Activated CD8-positive, alpha-beta T cell treated with anti-CD3 and anti-CD28 coated beads for 36 hours (primary cell): ENCODE data around the gene CDH15. TPM values are rescaled to one million over a fixed set of nuclear protein-coding genes. Genes with fewer than 3 reads are reported as not detected.
A peak's percentile ranks its signal among the peaks of the same experiment; 100 is the strongest.

Experiments
- ATAC-seq: fragments of 200-7000 bp; cut with Tn5 transposase; one replicate; pipeline ENCODE4 v1.10.0; 2021; ENCODE audit warnings: mild to moderate bottlenecking, moderate library complexity
- CTCF ChIA-PET: fragments of 350-600 bp; sonication (Branson Sonifier 250); formaldehyde crosslinking; loops from one replicate; lab custom pipeline; 2021; ENCODE audit warnings: antibody characterized with exemption; lab: Charles Lee
- POLR2A ChIA-PET: fragments of 350-600 bp; sonication (Branson Sonifier 250); formaldehyde crosslinking; loops from one replicate; lab custom pipeline; 2021; ENCODE audit warnings: antibody characterized with exemption; lab: Charles Lee
- DNase-seq: peaks from one replicate; pipeline ENCODE4 v3.0.0-alpha.2; 2020
- H3K27ac Mint-ChIP-seq: one replicate; pipeline ENCODE4 v1.8.0; 2021; ENCODE audit warnings: mild to moderate bottlenecking, mixed read lengths
- H3K27me3 Mint-ChIP-seq: one replicate; pipeline ENCODE4 v1.8.0; 2021; ENCODE audit warnings: mixed read lengths
- H3K36me3 Mint-ChIP-seq: one replicate; pipeline ENCODE4 v1.8.0; 2021; ENCODE audit warnings: low read depth, mixed read lengths
- H3K4me1 Mint-ChIP-seq: one replicate; pipeline ENCODE4 v1.8.0; 2021; ENCODE audit warnings: low read depth, mixed read lengths
- H3K4me3 Mint-ChIP-seq: one replicate; pipeline ENCODE4 v1.8.0; 2021; ENCODE audit warnings: mild to moderate bottlenecking, moderate library complexity, mixed read lengths
- H3K9me3 Mint-ChIP-seq: one replicate; pipeline ENCODE4 v1.8.0; 2021; ENCODE audit warnings: mixed read lengths
- CTCF ChIP-seq: fragments of 200-600 bp; IDR thresholded peaks from one replicate; pipeline ENCODE4 v1.8.0; 2022; ENCODE audit warnings: antibody characterized with exemption, mild to moderate bottlenecking
- intact Hi-C: fragments of 100-400 bp; cut with micrococcal nuclease; formaldehyde crosslinking; loops from one replicate; pipeline ENCODE4 v1.10.0; 2022
- total RNA-seq, 2 experiments: library from RNA; stranded (reverse); gene quantifications; one replicate each; pipeline ENCODE4 v1.2.3, GENCODE V29; 2021

The CDH15 gene
- total RNA-seq, 2 experiments from 2014 or later, result not detected

- peaks cover 5% of the 10 kb centered on the region for H3K36me3 Mint-ChIP-seq
- no peak for DNase-seq
- peaks cover 3% of the 10 kb centered on the region for H3K9me3 Mint-ChIP-seq
- ChIA-PET CTCF (interaction anchor here (1.4 kb wide), 1 partner anchor 11 kb away, joined by 4 read pairs; no protein-coding TSS in a partner anchor), POLR2A (interaction anchor here (0.6 to 1.3 kb wide), 4 partner anchors 7 to 62 kb away, joined by 3 read pairs; partner anchors contain the start of gene ACSF3)
- no peak overlapping the region for H3K27ac Mint-ChIP-seq
- peak; percentile 35 for ATAC-seq
- H3K27me3 Mint-ChIP-seq, result no peaks in the 10 kb centered on the region
- no peak for TF ChIP-seq CTCF
- H3K4me1 Mint-ChIP-seq, result peaks cover 2% of the 10 kb centered on the region
- intact Hi-C loops, result no loop called here
- H3K4me3 Mint-ChIP-seq, result no peak overlapping the region
Observed at GRCh38 chr16:89155851-89156739, 15.5 kb upstream of the CDH15 start.

- ATAC-seq (no peak), DNase-seq (no peak)
- H3K27me3 Mint-ChIP-seq, result no peaks in the 10 kb centered on the region
- peaks cover 2% of the 10 kb centered on the region for H3K4me1 Mint-ChIP-seq
- POLR2A ChIA-PET, result interaction anchor here (0.6 to 1.3 kb wide), 3 partner anchors 11 to 63 kb away, joined by 3 read pairs; partner anchors contain the start of gene ACSF3
- TF ChIP-seq CTCF, result no peak
- H3K4me3 Mint-ChIP-seq, result no peak overlapping the region
- peaks cover 3% of the 10 kb centered on the region for H3K9me3 Mint-ChIP-seq
- H3K36me3 Mint-ChIP-seq, result peaks cover 2% of the 10 kb centered on the region
- H3K27ac Mint-ChIP-seq, result no peak overlapping the region
- intact Hi-C loops, result no loop called here
- CTCF ChIA-PET, result no interaction called here
Observed at GRCh38 chr16:89156740-89157645, 14.6 kb upstream of the CDH15 start.

GRCh38 chr16:89157778-89158177 lies 13.8 kb upstream of the CDH15 start:
- ChIA-PET CTCF (no interaction called here), POLR2A (no interaction called here)
- Mint-ChIP-seq H3K4me1 (peaks cover under 1% of the 10 kb centered on the region), H3K36me3 (no peaks in the 10 kb centered on the region), H3K27me3 (no peaks in the 10 kb centered on the region), H3K4me3 (no peak overlapping the region), H3K27ac (no peak overlapping the region), H3K9me3 (peaks cover 3% of the 10 kb centered on the region)
- no peak for TF ChIP-seq CTCF
- intact Hi-C loops, result no loop called here
- DNase-seq (no peak), ATAC-seq (no peak)

GRCh38 chr16:89159066-89159849 lies 12.3 kb upstream of the CDH15 start:
- Mint-ChIP-seq H3K36me3 (no peaks in the 10 kb centered on the region), H3K9me3 (peaks cover 3% of the 10 kb centered on the region), H3K27ac (no peak overlapping the region), H3K4me1 (no peaks in the 10 kb centered on the region), H3K4me3 (no peak overlapping the region), H3K27me3 (no peaks in the 10 kb centered on the region)
- intact Hi-C loops, result no loop called here
- TF ChIP-seq CTCF, result no peak
- DNase-seq (no peak), ATAC-seq (no peak)
- POLR2A ChIA-PET, result no interaction called here
- CTCF ChIA-PET, result no interaction called here
